ENCODE data around the gene SPAG16.

DNA sequence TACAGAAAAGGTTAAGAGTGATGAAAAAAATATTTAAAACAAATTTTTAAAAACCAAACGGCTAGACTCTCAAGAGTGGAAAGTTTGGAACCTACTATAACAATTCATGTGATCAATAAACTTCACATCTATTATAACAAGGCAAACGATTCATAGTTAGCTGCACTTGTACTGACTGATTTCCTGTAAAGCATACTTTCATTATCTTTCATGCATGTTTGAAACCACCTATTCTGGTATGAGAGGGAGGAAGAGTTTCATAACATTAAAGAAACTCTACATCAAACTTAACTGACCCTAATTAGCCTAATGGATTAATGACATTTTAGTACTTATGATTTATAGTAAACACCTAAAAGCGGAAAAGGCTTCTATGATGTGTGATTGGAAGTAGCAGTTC, 1082.9 kb downstream of the SPAG16 start:
- TF ChIP-seq, protein P1, sequence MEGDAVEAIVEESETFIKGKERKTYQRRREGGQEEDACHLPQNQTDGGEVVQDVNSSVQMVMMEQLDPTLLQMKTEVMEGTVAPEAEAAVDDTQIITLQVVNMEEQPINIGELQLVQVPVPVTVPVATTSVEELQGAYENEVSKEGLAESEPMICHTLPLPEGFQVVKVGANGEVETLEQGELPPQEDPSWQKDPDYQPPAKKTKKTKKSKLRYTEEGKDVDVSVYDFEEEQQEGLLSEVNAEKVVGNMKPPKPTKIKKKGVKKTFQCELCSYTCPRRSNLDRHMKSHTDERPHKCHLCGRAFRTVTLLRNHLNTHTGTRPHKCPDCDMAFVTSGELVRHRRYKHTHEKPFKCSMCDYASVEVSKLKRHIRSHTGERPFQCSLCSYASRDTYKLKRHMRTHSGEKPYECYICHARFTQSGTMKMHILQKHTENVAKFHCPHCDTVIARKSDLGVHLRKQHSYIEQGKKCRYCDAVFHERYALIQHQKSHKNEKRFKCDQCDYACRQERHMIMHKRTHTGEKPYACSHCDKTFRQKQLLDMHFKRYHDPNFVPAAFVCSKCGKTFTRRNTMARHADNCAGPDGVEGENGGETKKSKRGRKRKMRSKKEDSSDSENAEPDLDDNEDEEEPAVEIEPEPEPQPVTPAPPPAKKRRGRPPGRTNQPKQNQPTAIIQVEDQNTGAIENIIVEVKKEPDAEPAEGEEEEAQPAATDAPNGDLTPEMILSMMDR (IDR thresholded peaks at IDR 0.05 in 4 of 5, conservative IDR thresholded peaks at IDR 0.05 in 1 of 5), result no peak
- TF ChIP-seq POLR2A (IDR thresholded peaks at IDR 0.05), result no peak
